Body of pancreas (tissue), 4 donors: ENCODE results near the gene TMTC4.

Source experiments
- POLR2A ChIP-seq, 3 donors: fragments of 450-650 bp; IDR thresholded peaks; one replicate each; pipeline ENCODE4 v1.6.1; 2016; ENCODE audit warnings: antibody characterized with exemption in 3 of 3, mild to moderate bottlenecking in 2 of 3
- TF ChIP-seq, protein P1 (sequence below), 7 experiments: fragments of 450-650 bp in 4 of 7; fragments of 200-600 bp in 3 of 7; sonication (generic) in 3 of 7; IDR thresholded peaks; one replicate each; pipeline ENCODE4 v1.5.1; 2016 to 2019; ENCODE audit warnings: antibody characterized with exemption in 7 of 7

DNA sequence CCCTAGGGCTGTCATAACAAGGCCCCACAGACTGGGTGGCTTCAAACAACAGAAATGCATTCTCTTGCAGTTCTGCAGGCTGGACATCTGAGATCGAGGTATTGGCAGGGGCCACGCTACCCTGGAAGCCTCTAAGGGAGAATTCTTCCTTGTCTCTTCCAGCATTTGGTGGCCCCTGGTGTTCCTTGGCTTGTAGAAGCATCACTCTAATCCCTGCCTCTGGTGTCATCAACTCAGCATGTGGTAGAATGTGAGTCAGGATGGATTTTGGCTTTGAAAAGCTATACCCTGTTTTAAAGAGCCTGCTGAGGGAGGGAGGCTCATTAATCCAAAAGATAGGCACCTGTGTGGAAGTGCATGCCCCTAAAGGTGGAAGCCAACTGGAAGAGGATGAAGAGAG is 78.1 kb downstream of the TMTC4 start:
- TF ChIP-seq, protein P1, sequence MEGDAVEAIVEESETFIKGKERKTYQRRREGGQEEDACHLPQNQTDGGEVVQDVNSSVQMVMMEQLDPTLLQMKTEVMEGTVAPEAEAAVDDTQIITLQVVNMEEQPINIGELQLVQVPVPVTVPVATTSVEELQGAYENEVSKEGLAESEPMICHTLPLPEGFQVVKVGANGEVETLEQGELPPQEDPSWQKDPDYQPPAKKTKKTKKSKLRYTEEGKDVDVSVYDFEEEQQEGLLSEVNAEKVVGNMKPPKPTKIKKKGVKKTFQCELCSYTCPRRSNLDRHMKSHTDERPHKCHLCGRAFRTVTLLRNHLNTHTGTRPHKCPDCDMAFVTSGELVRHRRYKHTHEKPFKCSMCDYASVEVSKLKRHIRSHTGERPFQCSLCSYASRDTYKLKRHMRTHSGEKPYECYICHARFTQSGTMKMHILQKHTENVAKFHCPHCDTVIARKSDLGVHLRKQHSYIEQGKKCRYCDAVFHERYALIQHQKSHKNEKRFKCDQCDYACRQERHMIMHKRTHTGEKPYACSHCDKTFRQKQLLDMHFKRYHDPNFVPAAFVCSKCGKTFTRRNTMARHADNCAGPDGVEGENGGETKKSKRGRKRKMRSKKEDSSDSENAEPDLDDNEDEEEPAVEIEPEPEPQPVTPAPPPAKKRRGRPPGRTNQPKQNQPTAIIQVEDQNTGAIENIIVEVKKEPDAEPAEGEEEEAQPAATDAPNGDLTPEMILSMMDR (IDR thresholded peaks at IDR 0.05): no peak
- TF ChIP-seq POLR2A (IDR thresholded peaks at IDR 0.05): no peak
